HL-60/S4 (cell line): ENCODE measurements around the gene AGTRAP.

Experiments
- in situ Hi-C: fragments of 300-500 bp; cut with MboI; formaldehyde crosslinking; loops from 2 replicates; pipeline ENCODE4 v1.14.3; 2022; ENCODE audit warnings: low sequenced_read_pairs

AGTRAP gene

DNA sequence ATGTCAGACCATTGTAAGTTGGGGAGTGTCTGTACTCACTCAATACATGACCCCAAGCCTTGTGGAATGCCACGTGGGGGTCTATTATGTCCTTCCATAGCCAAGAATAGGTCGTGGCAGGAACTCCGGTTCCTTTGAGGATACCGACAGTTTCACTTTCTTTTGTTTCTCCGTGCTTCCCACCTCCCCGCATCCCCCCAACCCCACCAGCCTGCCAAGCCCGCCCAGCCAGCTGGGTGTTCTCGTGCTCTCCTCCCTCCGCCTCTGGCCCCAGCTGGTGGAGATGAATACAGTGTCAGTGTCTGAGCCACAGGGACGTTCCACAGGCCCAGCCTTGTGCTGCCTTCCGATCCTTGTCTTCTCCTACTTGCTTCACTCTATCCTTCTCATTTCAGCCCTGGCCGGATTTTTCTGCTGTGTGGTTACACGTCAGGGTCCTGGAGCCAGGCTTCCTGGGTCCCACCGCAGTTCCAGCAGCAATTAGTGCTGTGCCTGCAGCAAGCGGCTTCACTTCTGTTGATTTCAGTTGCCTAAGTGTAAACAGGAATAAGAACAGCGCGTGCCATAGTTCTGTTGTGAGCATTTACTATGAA, 4.1 kb upstream of the AGTRAP start:
- in situ Hi-C loops, result no loop called here

DNA sequence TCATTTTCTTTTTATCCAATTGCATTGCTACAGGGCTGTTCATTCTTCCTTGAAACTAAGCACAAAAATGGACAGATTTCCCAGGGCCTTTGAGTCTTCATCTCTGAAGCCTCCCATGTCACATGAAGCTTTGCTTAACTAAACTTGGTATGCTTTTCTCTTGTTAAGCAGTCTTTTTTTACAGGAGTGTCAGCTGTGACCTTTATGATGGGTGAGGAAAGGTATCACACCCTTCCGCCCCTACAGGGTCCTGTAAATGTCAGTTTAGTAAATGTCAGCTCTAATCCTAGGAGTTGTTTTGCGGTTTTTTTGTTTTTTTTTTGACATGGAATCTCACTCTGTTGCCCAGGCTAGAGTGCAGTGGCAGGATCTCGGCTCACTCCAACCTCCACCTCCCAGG, 2.6 kb upstream of the AGTRAP start:
- in situ Hi-C loops, result no loop called here

DNA sequence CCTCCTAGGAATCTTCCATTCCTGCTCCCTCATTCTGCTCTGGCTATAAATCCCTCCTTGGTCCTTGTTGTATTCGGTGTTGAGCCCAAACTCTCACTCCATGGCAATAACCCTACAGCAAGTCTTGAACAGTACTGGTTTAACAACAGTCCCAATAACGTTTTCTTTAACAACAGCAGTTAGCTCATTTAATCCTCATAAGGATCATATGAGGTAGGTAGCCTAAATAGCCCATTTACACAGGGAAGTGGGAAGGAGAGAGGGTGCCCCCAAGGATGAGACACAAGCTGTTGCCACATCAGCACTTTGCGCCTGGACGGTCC, 444 bp upstream of the AGTRAP start:
- in situ Hi-C loops, result no loop called here

DNA sequence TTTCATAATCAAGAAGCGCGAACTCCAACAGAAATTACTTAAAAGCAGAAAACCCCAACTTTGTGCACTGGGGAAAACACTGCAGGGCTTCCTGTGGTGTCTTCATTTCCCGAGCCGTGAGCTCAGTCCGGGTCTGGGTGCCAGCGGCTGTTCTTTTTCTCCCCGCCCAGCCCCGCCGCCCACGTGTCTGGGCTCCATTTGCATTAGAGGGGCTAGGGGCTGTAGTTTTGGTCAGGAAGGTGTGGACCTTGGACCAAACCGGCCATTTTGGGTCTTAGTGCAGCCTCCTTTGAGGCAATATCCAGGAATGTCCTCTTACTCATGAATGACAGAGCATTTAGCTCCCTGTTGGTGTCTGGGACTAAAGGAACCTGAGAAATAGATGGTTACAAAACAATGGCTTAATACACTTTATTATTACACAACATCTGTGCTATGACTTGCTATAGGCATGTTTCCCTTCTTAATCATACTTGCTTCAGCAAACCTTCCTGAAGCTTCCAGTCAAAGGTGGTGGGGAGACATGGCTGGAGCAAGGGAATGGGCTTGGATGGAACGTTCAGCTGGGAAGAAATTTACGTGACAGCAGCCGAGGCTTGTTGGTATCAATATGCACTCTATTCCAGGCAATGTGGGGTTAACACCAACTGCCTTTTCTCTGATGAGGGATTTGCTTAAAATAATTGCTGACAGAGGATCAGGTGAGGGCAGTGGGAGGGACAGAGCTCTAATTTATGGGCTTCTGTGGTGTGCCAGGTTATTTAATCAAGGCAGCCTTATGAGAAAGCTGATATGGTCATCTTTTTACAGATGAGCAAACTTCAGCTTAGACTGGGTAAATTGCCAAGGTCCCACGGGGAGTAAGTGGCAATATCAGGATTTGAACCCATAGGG, 1.1 kb downstream of the AGTRAP start:
- in situ Hi-C loops, result no loop called here

DNA sequence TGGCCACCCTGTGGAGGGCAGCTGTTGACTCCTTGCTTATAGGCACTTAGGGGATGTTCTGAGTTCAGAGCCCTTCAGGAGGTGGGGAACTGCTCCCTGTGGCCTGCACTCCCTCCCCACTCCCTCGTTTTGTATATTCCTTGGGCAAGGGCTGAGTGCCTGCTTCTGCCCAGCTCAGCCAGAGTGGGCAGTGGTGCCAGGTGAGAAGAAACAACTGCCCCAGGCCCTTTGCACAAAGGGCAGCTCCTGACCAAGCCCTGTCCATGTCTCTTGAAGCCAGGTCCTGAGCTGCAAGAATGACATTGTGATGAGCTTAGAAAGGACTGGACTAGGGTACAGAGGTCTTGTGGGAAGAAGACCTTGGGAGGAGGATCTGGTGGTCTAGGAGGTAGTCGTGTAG, 2.2 kb downstream of the AGTRAP start:
- in situ Hi-C loops, result no loop called here

DNA sequence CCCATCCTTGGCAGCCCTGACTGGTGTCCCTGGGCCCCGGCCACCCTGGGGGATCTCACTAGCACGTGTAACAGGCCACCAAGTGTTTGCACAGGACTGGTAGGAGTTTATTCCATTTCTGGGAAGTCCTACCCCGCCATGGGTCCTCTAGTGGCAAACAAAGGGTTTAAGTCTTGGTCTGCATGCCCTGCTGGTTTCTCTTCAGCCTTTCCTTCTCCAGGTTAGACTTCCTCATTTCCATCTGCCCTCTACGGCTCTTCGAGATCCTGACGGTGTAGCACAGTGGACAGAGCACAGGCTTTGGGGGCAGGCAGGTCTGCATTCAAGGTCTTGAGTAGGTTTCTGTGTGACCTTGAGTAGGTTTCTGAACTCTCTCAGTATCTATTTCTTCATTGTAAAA, 2.8 kb downstream of the AGTRAP start:
- in situ Hi-C loops, result no loop called here

DNA sequence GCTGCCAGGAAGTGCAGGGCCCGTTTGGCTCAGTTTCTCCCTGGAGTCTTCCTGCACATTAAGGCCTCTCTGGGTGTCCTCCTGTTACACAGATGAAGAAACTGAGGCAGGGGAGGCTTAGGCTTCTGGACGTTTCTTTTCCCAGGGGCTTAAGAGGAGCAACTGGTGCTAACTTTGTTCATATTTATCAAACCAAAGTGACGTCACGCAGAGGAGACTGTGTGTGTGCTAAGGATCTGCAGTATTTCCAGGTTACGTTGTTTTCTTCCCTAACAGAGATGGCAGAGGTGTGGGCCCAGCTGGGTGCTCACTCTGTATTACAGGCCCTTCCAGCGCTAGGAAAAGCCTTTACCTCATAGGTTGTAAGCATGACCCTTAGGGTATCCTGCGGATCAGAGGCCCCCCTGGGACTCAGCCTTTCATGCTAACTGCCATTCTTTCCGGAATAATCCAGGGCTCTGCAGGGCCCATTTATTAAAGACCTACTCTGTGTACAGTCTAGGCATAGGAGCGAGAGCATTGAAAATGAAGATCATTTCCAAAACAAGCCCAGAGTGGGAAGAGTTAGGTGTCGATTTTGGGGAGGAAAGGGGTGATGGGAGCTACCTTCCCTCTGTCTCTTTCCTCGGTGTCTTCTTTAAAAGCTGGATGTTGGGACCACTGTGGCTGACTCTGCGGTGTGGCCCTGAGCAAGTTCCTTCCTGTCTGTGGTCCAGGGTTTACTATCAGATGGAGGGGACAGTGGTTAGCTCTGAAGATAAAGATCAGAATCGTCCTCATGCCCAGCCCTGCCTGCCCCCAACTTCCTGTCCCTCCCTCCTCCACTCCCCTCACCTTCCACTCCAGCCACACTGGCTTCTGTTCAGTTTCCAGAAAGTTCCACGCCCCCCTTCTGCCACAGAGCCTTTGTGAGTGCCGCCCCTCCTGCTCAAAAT, 4.6 kb downstream of the AGTRAP start:
- in situ Hi-C loops, result no loop called here

DNA sequence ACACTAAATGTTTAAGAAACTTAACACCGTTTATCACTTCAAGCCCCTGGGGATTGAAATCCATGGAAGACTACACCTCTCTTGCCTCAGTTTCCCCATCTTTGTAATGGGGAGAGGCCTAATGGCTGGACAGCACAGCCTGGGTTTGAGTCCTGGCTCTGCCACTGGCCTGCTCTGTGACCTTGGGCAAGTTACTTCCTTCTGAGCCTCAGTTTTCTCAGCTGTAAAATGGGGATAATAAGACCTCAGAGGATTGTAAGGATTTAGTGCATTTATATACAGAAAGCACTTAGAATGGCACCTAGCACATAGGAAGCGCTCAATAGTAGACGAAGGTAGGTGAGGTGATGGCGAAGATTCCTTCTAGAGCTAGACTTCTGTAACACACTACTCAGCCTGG, 5.5 kb downstream of the AGTRAP start:
- in situ Hi-C loops, result no loop called here

DNA sequence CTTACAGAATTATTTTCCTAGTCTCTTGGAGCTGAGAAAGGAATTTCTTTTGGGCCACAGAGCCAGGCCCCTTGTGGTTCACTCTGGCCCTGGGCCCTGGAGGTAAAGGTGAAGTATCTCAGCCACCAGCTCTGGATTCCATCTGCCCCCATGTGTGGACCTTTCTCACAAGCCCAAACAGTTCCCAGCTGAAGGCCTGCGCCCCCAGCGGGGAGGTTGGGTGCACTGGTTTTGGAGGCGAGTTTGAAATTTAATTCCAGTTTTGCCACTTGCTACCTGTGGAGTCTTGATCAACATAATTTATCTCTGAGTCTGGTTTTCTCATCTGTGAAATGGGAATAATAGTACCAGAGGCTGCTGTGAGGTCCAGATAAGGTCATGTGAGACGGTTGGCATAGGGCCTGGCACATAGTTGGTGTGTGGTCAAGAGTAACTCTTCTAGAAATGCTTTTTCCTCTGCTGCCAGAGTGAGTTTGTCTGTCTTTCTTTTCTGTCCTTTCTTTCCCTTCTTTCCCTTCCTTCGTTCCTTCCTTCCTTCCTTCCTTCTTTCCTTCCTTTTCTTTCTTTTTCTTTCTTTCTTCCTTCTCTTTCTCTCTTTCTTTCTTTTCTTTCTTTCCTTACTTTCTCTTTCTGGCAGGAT, 6.1 kb downstream of the AGTRAP start:
- in situ Hi-C loops, result no loop called here

DNA sequence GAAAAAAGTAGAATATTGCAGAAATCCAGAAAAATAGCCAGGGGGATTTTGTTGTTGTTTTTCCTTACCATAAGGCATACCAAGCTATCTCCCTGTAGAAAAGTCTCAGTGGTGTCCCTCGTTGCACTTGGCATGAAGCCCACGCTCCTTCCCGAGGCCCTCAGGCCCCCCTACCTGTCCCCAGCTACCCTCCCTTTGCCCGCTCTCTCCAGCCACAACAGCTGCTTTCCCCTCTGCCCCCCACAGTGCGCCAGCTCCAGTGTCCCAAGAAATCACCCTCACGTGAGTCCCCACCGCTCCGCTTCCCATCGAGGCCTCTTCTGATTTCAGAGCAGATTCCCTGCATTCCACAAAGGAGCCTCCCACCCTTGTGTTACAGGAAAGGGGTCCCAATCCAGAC, 8.4 kb downstream of the AGTRAP start:
- in situ Hi-C loops, result no loop called here

DNA sequence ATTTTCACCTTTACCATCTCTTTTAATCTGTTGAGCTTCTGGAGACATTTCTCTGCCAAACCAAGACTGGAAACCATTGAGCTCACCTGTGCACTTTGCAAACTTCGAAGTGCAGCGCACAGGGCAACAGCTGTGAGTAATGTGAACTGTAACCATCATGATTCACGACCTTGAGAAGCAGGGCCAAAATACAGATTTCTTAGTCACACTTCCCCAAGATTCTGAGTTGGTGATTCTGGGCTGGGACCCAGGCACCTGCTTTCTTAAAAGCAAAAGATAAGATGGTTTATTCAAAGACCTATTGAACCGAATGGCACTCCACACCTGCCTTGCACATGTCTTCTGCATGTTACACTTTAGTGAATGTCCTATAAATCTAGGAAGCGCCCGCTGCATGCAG, 10.2 kb downstream of the AGTRAP start:
- in situ Hi-C loops, result no loop called here

DNA sequence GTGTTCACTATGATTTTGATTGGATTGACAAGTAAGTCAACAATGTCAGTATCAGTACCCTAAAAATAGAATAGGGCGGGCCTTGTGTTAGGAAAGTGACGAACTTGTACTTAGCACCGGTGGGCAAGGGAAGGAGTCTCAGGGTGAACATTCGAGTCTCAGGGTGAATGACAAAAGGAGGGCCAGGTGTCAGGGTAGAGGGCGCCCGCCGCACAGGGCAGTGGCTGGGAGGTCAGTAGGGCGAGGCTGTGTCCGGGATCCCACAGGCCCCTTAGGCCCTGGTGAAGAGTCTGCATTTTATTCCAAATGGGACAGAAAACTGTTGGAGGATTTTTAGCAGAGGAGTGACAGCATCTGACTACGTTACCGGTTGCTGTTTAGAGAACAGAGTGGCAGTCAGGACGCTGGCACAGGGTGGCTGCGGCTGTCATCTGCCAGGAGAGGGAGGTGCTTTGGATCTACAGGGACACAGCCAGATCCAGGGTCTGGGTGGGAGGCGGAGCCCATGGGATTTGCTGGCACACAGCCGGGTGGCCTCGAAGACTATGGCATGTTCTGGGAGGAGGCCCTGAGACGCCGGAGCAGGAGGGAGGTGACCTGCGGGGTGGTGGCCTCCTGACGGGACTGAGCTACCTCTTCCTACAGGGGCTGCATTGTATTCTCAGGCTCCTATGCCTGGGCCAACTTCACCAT, 11.0 kb downstream of the AGTRAP start:
- in situ Hi-C loops, result no loop called here

DNA sequence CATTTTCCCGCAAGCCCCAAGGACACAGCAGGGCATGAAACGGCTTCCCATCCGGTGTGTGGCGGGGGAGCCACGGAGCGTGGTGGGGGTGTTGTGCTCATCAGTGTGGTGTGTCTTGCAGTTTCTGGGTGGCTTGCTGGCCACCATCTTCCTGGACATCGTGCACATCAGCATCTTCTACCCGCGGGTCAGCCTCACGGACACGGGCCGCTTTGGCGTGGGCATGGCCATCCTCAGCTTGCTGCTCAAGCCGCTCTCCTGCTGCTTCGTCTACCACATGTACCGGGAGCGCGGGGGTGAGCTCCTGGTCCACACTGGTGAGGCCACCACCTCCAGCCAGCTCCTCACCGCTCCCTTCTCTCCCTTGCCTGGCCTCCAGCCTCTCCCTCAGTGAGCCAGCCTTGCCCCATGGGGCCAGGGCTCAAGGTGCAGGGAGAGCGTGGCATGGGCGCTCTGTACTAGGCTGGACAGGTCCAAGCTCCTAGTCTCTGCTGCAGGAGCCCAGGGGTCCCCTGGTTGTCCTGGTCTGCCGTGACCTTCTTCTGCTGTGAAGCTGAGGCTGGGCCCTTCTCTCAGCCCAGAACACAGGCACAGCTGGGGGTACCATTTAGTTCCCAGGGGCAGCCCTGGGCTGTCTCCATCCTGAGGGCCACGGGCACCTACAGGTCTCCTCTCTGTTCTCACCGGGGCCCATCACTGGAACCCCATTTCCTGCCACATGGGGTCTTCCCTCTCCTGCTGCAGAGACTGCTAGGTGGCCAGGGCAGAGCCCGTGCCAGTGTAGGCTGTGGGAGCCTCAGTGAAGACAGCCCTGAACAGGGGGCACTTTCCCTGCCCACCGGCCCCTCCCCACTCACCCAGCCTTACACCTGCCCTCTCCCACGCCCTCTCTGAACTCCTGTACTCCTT, 12.6 kb downstream of the AGTRAP start:
- in situ Hi-C loops, result no loop called here

DNA sequence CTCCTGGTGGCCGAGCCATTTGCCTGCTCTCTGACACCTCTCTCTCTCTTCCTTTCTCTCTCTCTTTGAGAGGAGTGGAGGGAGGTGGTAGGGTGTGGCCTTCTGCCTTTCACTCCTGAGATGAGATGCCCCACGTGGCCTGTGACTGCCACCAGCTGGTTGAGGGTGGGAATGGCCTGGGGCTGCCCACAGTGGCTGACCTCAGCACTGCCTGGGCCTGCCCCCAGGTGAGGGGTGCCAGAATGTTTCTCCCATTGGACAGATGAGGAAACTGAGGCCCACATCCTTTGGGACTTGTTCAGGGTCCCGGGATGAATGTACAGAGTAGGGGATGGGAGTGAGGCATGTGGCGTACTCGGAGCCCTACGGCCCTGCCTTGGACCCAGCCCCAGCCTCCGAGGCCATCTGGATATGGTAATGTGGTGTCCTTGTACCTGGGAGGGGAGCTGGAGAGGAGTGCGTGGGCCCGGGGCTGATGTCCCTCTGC, 13.3 kb downstream of the AGTRAP start:
- in situ Hi-C loops, result no loop called here

DNA sequence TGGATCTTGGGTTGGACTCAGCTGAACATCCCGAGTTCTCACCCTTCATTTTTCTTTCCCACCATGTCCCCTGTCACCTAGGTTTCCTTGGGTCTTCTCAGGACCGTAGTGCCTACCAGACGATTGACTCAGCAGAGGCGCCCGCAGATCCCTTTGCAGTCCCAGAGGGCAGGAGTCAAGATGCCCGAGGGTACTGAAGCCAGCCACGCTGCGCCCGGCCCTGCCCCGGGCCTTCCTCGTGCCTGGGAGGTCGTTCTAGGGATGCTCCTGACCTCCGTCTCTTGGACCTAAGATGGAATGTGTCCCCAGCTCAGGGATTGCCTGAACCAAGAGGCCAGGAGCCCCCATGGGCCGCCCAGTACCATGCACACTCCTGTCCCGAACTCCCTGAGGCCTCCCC, 14.1 kb downstream of the AGTRAP start:
- in situ Hi-C loops, result no loop called here

GRCh38 chr1:11751087-11751486, 15.2 kb downstream of the AGTRAP start:
- in situ Hi-C loops, result no loop called here

DNA sequence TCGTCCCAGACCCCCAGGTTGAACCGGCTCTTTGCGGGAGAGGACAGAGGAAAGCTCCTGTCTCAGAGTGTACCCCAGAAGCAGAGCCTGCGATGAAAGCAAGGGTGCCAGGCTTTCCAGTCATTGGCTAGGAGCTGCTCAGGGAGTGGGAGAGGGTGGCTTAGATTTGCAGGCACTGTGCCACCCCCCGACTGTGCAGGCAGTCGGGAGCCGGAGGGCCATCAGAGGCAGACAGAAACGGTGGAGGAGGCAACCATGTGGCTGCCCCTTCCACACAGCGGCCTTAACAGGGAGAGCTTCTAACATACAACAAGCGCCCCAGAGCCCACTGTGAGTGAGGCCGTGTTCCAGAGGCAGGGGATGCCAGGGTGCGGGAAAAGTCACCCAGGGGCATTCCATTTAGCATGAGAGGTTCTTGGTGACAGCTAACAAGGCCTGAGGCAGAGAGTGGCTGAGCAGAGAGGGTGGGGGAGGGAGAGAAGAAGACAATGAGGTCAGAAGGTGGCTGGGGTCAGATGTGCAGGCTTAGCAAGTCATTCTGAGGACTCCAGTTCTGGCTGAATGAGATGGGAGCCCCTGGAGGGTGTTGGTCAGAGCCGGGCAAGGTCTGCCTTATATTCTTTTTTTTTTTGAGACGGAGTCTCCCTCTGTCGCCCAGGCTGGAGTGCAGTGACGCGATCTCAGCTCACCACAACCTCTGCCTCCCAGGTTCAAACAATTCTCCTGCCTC, 16.6 kb downstream of the AGTRAP start:
- in situ Hi-C loops, result no loop called here

GRCh38 chr1:11753555-11754208, 17.7 kb downstream of the AGTRAP start:
- in situ Hi-C loops, result no loop called here
